ENCODE measurements around the gene COL6A3. TPM values are rescaled to one million over a fixed set of nuclear protein-coding genes. Genes with fewer than 3 reads are reported as not detected.

COL6A3 gene
- total RNA-seq, 6 experiments from 2014 or later = 4.5 to 21.1 (median 8.8) TPM

DNA sequence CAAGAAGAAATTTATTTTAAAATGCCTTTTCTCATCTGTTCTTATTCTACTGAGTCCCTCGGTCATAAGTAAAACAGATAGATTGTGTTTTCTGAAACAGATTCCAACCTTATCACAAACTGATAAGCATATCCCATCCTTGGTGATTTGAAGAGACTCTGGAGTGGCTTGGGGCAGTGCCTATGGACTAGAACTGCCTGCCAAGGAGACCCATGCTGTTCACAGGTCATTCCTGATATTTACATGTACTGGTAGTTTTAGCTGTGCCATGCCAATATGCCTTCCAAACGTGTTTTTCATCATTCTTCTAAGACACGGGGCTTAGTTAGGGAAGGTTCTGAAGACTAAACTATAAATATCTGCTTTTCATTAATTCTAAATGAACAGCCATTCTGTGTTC lies 11.4 kb upstream of the COL6A3 start:
- no peak for TF ChIP-seq POLR2A (IDR thresholded peaks at IDR 0.05)
- TF ChIP-seq, protein P1, sequence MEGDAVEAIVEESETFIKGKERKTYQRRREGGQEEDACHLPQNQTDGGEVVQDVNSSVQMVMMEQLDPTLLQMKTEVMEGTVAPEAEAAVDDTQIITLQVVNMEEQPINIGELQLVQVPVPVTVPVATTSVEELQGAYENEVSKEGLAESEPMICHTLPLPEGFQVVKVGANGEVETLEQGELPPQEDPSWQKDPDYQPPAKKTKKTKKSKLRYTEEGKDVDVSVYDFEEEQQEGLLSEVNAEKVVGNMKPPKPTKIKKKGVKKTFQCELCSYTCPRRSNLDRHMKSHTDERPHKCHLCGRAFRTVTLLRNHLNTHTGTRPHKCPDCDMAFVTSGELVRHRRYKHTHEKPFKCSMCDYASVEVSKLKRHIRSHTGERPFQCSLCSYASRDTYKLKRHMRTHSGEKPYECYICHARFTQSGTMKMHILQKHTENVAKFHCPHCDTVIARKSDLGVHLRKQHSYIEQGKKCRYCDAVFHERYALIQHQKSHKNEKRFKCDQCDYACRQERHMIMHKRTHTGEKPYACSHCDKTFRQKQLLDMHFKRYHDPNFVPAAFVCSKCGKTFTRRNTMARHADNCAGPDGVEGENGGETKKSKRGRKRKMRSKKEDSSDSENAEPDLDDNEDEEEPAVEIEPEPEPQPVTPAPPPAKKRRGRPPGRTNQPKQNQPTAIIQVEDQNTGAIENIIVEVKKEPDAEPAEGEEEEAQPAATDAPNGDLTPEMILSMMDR (IDR thresholded peaks at IDR 0.05) = no peak
- WGBS (ENCODE audit: insufficient coverage, low coverage, low lambda C conversion rate, missing lambda C conversion rate) = 39% methylated on average over 3 of the region's 3 CpGs
- DNase-seq = no peak
- H3K36me3 ChIP-seq = no peaks in the 10 kb centered on the region
- H3K4me1 ChIP-seq = no peaks in the 10 kb centered on the region
- H3K9me3 ChIP-seq = no peaks in the 10 kb centered on the region
- H3K27ac ChIP-seq = no peak overlapping the region
- no peak overlapping the region for H3K4me3 ChIP-seq
- no peak for ATAC-seq
- intact Hi-C loops (cut with DNase I) = no loop called here
- no peaks in the 10 kb centered on the region for H3K27me3 ChIP-seq

DNA sequence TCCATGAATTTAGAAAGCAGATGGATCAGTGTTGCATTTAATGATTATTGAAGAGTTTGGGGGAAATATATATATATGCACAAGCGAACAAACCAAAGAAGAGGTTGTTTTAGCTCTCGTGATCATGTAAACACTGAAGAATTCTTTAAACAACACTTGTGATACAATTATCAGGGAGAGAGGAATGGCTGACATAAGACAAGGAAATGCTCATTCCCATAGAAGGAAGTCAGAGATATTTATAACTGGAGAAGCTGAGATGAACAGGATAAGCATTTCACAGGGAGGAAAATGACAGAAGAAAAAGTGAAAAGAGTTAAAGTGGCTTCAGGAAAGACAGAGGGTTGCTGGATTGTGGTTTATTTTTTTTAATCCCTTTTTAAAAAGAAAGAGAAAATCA lies 10.6 kb upstream of the COL6A3 start:
- no peak for ATAC-seq
- Histone ChIP-seq H3K4me1 (no peaks in the 10 kb centered on the region), H3K9me3 (no peaks in the 10 kb centered on the region), H3K4me3 (no peak overlapping the region), H3K27ac (no peak overlapping the region), H3K27me3 (no peaks in the 10 kb centered on the region), H3K36me3 (no peaks in the 10 kb centered on the region)
- intact Hi-C loops (cut with DNase I) = no loop called here
- 48% methylated on average over 2 of the region's 2 CpGs for WGBS (ENCODE audit: insufficient coverage, low coverage, low lambda C conversion rate, missing lambda C conversion rate)
- TF ChIP-seq, protein P1 (IDR thresholded peaks at IDR 0.05) = no peak
- TF ChIP-seq POLR2A (IDR thresholded peaks at IDR 0.05) = no peak
- no peak for DNase-seq

DNA sequence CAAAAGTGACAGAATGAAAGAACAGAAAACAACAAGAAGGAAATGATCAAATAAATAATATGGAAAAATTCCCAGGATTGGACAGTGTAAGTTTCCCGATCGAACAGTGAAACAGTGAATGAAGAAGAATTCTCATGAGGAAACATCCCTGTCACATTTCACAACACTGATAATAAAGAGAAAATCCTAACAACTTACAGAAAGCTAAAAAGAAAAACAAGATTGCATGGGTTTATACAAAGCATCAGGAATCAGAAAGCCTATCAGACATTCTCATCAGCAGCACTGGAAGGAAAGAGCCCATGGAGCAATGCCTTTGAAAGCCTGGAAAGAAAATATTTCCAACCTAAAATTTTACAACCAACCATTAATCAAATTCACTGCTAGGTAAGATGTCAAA lies 9.9 kb upstream of the COL6A3 start:
- 46% methylated on average over 2 of the region's 2 CpGs for WGBS (ENCODE audit: insufficient coverage, low coverage, low lambda C conversion rate, missing lambda C conversion rate)
- H3K36me3 ChIP-seq = no peaks in the 10 kb centered on the region
- intact Hi-C loops (cut with DNase I) = no loop called here
- no peak for ATAC-seq
- no peaks in the 10 kb centered on the region for H3K4me1 ChIP-seq
- TF ChIP-seq POLR2A (IDR thresholded peaks at IDR 0.05) = no peak
- no peaks in the 10 kb centered on the region for H3K27me3 ChIP-seq
- H3K4me3 ChIP-seq = no peak overlapping the region
- DNase-seq = no peak
- H3K9me3 ChIP-seq = no peaks in the 10 kb centered on the region
- H3K27ac ChIP-seq = no peak overlapping the region

DNA sequence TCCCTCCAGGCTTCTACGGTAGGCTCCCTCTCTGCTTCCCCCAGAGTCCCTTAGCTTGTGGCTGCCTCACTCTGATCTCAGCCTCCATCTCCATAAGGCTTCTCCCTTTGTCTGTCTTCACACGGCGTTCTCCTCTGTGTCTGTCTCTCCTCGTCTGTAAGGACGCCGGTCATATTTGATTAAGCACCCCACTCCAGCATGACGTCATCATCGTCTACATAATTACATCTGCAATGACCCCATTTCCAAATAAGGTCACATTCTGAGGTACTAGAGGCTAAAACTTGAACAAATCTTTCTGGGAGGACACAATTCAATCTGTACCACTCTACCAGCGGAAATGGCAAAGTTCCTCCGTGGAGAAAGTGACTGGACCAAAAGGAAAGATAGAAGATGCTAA lies 8.3 kb upstream of the COL6A3 start:
- Histone ChIP-seq H3K27me3 (no peaks in the 10 kb centered on the region), H3K27ac (no peak overlapping the region), H3K4me1 (no peaks in the 10 kb centered on the region), H3K9me3 (no peaks in the 10 kb centered on the region), H3K4me3 (no peak overlapping the region), H3K36me3 (no peaks in the 10 kb centered on the region)
- no peak for DNase-seq
- TF ChIP-seq POLR2A (IDR thresholded peaks at IDR 0.05) = no peak
- TF ChIP-seq, protein P1 (IDR thresholded peaks at IDR 0.05) = no peak
- no peak for ATAC-seq
- intact Hi-C loops (cut with DNase I) = no loop called here
- WGBS (ENCODE audit: insufficient coverage, low coverage, low lambda C conversion rate, missing lambda C conversion rate) = 81% methylated on average over 9 of the region's 10 CpGs

DNA sequence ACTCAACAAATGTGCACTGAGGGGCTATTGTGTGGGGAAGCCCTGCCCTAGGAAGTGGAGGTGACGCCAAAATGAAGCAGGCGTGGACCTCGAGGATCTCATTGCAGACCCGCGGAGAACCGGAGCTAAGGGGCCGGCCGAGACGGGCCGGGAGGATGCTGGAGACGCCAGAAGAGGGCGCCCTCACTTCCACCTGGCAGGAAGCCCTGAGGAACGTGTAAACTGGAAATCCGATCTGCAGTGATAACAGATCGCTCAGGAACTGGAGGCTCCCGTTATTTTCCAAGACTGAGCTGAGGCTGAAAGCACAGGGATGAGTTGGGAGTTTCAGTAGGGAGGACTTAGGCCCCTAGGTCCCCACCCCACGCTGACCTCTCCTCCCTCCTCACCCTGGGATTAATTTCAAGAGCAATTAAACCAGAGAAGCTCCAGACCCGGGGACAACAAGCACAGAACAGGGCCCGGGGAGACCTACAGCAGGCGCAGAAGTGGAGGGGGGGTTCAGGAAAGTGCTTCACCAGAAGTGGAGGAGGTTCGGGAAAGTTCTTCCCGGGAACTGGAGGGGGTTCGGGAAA lies 7.7 kb upstream of the COL6A3 start:
- no peaks in the 10 kb centered on the region for H3K4me1 ChIP-seq
- H3K27ac ChIP-seq = no peak overlapping the region
- intact Hi-C loops (cut with DNase I) = no loop called here
- DNase-seq = peak; percentile 70 to 76 (median 71)
- no peaks in the 10 kb centered on the region for H3K36me3 ChIP-seq
- no peaks in the 10 kb centered on the region for H3K27me3 ChIP-seq
- 5% methylated on average over 14 of the region's 23 CpGs for WGBS (ENCODE audit: insufficient coverage, low coverage, low lambda C conversion rate, missing lambda C conversion rate)
- H3K9me3 ChIP-seq = no peaks in the 10 kb centered on the region
- H3K4me3 ChIP-seq = no peak overlapping the region
- ATAC-seq = peak; percentile 89 to 96 (median 95)
- TF ChIP-seq, protein P1 (IDR thresholded peaks at IDR 0.05) = peak; percentile 48 to 86 (median 82)
- no peak for TF ChIP-seq POLR2A (IDR thresholded peaks at IDR 0.05)

Measured in right lobe of liver (tissue), 6 donors.